H1 (cell line): ENCODE results near the gene TAF4. TPM values are rescaled to one million over a fixed set of nuclear protein-coding genes. Genes with fewer than 3 reads are reported as not detected.

ENCODE experiments used
- CTCF ChIA-PET: fragments of 300-600 bp; sonication (Branson Sonifier 250); formaldehyde crosslinking; loops from one replicate; lab custom pipeline; 2021; ENCODE audit not compliant: partially characterized antibody; lab: Charles Lee
- POLR2A ChIA-PET: fragments of 300-600 bp; sonication (Branson Sonifier 250); formaldehyde crosslinking; loops from one replicate; lab custom pipeline; 2021; ENCODE audit warnings: inconsistent platforms; ENCODE audit not compliant: partially characterized antibody; lab: Charles Lee
- DNase-seq, 2 experiments: peaks; one replicate each; pipeline versions ENCODE4 v3.0.0 to v3.0.0-alpha.2; 2010 to 2022; ENCODE audit warnings: low spot score in 2 of 2, low read depth in 1 of 2, mixed read lengths in 1 of 2
- FAIRE-seq: peaks from 2 replicates; lab custom pipeline; 2011; peaks lifted over from hg19 to GRCh38; lab: Jason Lieb, UNC
- H2AFZ ChIP-seq: 2 replicates; pipeline ENCODE4 v1.8.1; 2012; ENCODE audit warnings: low read length, inconsistent platforms
- H2AK5ac ChIP-seq: 2 replicates; pipeline ENCODE4 v1.6.1; 2013; ENCODE audit warnings: low read depth, low read length
- H2BK120ac ChIP-seq: replicated peaks from 2 replicates; pipeline ENCODE3; 2013; ENCODE audit warnings: low read depth, low read length, inconsistent platforms
- H2BK12ac ChIP-seq: 2 replicates; pipeline ENCODE4 v1.6.1; 2013; ENCODE audit warnings: low read depth, low read length
- H2BK15ac ChIP-seq: 2 replicates; pipeline ENCODE4 v1.6.1; 2013; ENCODE audit warnings: low read length
- H2BK20ac ChIP-seq: 2 replicates; pipeline ENCODE4 v1.6.1; 2013; ENCODE audit warnings: low read length
- H2BK5ac ChIP-seq: 2 replicates; pipeline ENCODE4 v1.6.1; 2013; ENCODE audit warnings: low read depth, low read length
- H3K14ac ChIP-seq: 2 replicates; pipeline ENCODE4 v1.6.1; 2013; ENCODE audit warnings: inconsistent platforms; ENCODE audit not compliant: insufficient read length
- H3K18ac ChIP-seq: 2 replicates; pipeline ENCODE4 v1.6.1; 2013; ENCODE audit warnings: low read length; ENCODE audit errors: extremely low read depth
- H3K23ac ChIP-seq: 2 replicates; pipeline ENCODE4 v1.6.1; 2013; ENCODE audit warnings: inconsistent platforms; ENCODE audit not compliant: insufficient read length
- H3K23me2 ChIP-seq: 2 replicates; pipeline ENCODE4 v1.6.1; 2013; ENCODE audit warnings: low read depth, low read length
- H3K27ac ChIP-seq: 2 replicates; pipeline ENCODE4 v1.6.1; 2011; ENCODE audit warnings: low read depth, low read length, inconsistent platforms
- H3K27me3 ChIP-seq, 4 experiments: replicated peaks in 1 of 4; 1 replicate in 1 of 4; 2 replicates in 3 of 4; pipeline versions ENCODE4 v1.6.1 to v1.8.1; 2011 to 2013; ENCODE audit warnings: low read length in 3 of 4, mild to moderate bottlenecking in 3 of 4, inconsistent platforms in 2 of 4, mixed read lengths in 2 of 4, moderate library complexity in 1 of 4; ENCODE audit not compliant: control insufficient read depth in 3 of 4, insufficient read depth in 3 of 4; ENCODE audit errors: extremely low read depth in 1 of 4
- H3K36me3 ChIP-seq, 4 experiments: 2 replicates each; pipeline versions ENCODE4 v1.6.1 to v1.8.1; 2011 to 2013; ENCODE audit warnings: mild to moderate bottlenecking in 4 of 4, low read length in 3 of 4, moderate library complexity in 2 of 4, control low read depth in 1 of 4, inconsistent platforms in 1 of 4; ENCODE audit not compliant: insufficient read depth in 4 of 4, control insufficient read depth in 2 of 4
- H3K4ac ChIP-seq: replicated peaks from 2 replicates; pipeline ENCODE3; 2013; ENCODE audit warnings: low read length, low read depth, mixed read lengths, inconsistent platforms; ENCODE audit not compliant: insufficient read length
- H3K4me1 ChIP-seq, 4 experiments: replicated peaks in 1 of 4; 1 replicate in 1 of 4; 2 replicates in 3 of 4; pipeline versions ENCODE4 v1.6.1 to v1.8.1; 2011 to 2013; ENCODE audit warnings: low read length in 3 of 4, inconsistent platforms in 2 of 4, mixed read lengths in 1 of 4; ENCODE audit not compliant: insufficient read depth in 4 of 4, control insufficient read depth in 3 of 4
- H3K4me2 ChIP-seq, 2 experiments: 2 replicates each; pipeline versions ENCODE4 v1.6.1 to v1.8.1; 2011 to 2013; ENCODE audit warnings: low read depth in 2 of 2, low read length in 2 of 2, control low read depth in 1 of 2, inconsistent platforms in 1 of 2, mild to moderate bottlenecking in 1 of 2; ENCODE audit not compliant: insufficient read depth in 1 of 2
- H3K4me3 ChIP-seq, 4 experiments: fragments of 200-600, 300-600 bp in 1 of 4; sonication (generic), shearing (Covaris generic), sonication (Bioruptor Twin) in 1 of 4; 2 replicates each; pipeline versions ENCODE4 v1.5.1 to v1.8.1; 2011 to 2016; ENCODE audit warnings: low read length in 4 of 4, low read depth in 3 of 4, control low read depth in 2 of 4, inconsistent platforms in 2 of 4, mild to moderate bottlenecking in 2 of 4, mixed read lengths in 1 of 4, moderate library complexity in 1 of 4; ENCODE audit not compliant: insufficient read depth in 2 of 4; ENCODE audit errors: extremely low read depth in 1 of 4
- H3K56ac ChIP-seq: replicated peaks from 2 replicates; pipeline ENCODE3; 2013; ENCODE audit warnings: low read depth, mild to moderate bottlenecking, mixed read lengths, low read length, inconsistent platforms; ENCODE audit not compliant: insufficient read length
- H3K79me1 ChIP-seq: 2 replicates; pipeline ENCODE4 v1.6.1; 2013; ENCODE audit warnings: low read depth, low read length, control low read depth
- H3K79me2 ChIP-seq, 2 experiments: 2 replicates each; pipeline versions ENCODE4 v1.6.1 to v1.8.1; 2012 to 2013; ENCODE audit warnings: low read length in 2 of 2, mild to moderate bottlenecking in 2 of 2, inconsistent platforms in 1 of 2; ENCODE audit not compliant: insufficient read depth in 2 of 2, control insufficient read depth in 1 of 2
- H3K9ac ChIP-seq, 4 experiments: replicated peaks in 1 of 4; 1 replicate in 1 of 4; 2 replicates in 3 of 4; pipeline versions ENCODE4 v1.6.1 to v1.8.1; 2011 to 2013; ENCODE audit warnings: low read depth in 3 of 4, low read length in 3 of 4, control low read depth in 2 of 4, mild to moderate bottlenecking in 2 of 4, moderate library complexity in 2 of 4, inconsistent platforms in 1 of 4; ENCODE audit errors: extremely low read depth in 1 of 4
- H3K9me3 ChIP-seq, 2 experiments: 2 replicates each; pipeline versions ENCODE4 v1.6.1 to v1.8.1; 2012 to 2013; ENCODE audit warnings: mild to moderate bottlenecking in 2 of 2, moderate library complexity in 2 of 2, control low read depth in 1 of 2, inconsistent platforms in 1 of 2, low read depth in 1 of 2, low read length in 1 of 2, mixed read lengths in 1 of 2; ENCODE audit not compliant: insufficient read depth in 2 of 2
- H4K20me1 ChIP-seq, 2 experiments: replicated peaks in 1 of 2; 2 replicates each; pipeline versions ENCODE3 to v1.8.1; 2011 to 2013; ENCODE audit warnings: inconsistent platforms in 2 of 2, low read length in 2 of 2, mild to moderate bottlenecking in 1 of 2; ENCODE audit not compliant: insufficient read depth in 2 of 2, control insufficient read depth in 1 of 2
- H4K5ac ChIP-seq: 2 replicates; pipeline ENCODE4 v1.6.1; 2013; ENCODE audit warnings: low read length, low read depth, mixed read lengths, inconsistent platforms; ENCODE audit not compliant: insufficient read length
- H4K8ac ChIP-seq: 2 replicates; pipeline ENCODE4 v1.8.0; 2013; ENCODE audit warnings: mild to moderate bottlenecking, moderate library complexity, low read length, inconsistent platforms; ENCODE audit not compliant: insufficient read depth; ENCODE audit errors: extremely low read depth
- H4K91ac ChIP-seq: replicated peaks from 2 replicates; pipeline ENCODE3; 2013; ENCODE audit warnings: low read length, mixed read lengths, inconsistent platforms; ENCODE audit not compliant: insufficient read length
- CHD1 ChIP-seq: IDR thresholded peaks from 2 replicates; pipeline ENCODE4 v1.6.1; 2012; ENCODE audit warnings: low read depth, low read length, improper control_type of control experiment
- HDAC2 ChIP-seq, 2 experiments: fragments of 300-600 bp in 1 of 2; sonication (generic) in 1 of 2; IDR thresholded peaks; 2 replicates each; pipeline ENCODE4 v1.6.1; 2011 to 2012; ENCODE audit warnings: low read depth in 2 of 2, low read length in 2 of 2, mild to moderate bottlenecking in 2 of 2, moderate library complexity in 2 of 2, borderline replicate concordance in 1 of 2, inconsistent platforms in 1 of 2
- KDM1A ChIP-seq: fragments of 200-600, 300-600 bp; sonication (generic); IDR thresholded peaks from 2 replicates; pipeline ENCODE4 v1.7.1; 2016; ENCODE audit warnings: mild to moderate bottlenecking, low read length, borderline replicate concordance
- SP4 ChIP-seq: IDR thresholded peaks from 2 replicates; pipeline ENCODE4 v1.6.1; 2012; ENCODE audit warnings: low read length, inconsistent platforms
- SRF ChIP-seq: IDR thresholded peaks from 2 replicates; pipeline ENCODE4 v1.6.1; 2011; ENCODE audit warnings: mild to moderate bottlenecking, low read depth, low read length, moderate library complexity
- SUZ12 ChIP-seq: fragments of 200-600 bp; sonication (generic); IDR thresholded peaks from 2 replicates; pipeline ENCODE4 v1.6.1; 2012; ENCODE audit warnings: mild to moderate bottlenecking, inconsistent platforms, low read length, moderate library complexity, mixed read lengths
- TCF12 ChIP-seq: IDR thresholded peaks from 2 replicates; pipeline ENCODE4 v1.6.1; 2011; ENCODE audit warnings: low read depth, mild to moderate bottlenecking, low read length
- USF2 ChIP-seq: IDR thresholded peaks from 2 replicates; pipeline ENCODE4 v1.6.1; 2011; ENCODE audit warnings: low read length, improper control_type of control experiment
- ZNF274 ChIP-seq: IDR thresholded peaks from 2 replicates; pipeline ENCODE4 v1.7.0; 2012; ENCODE audit warnings: low read length, borderline replicate concordance; ENCODE audit errors: extremely low read depth
- WGBS, 2 experiments: shearing (Covaris generic) in 1 of 2; methylation state at CpG; one replicate each; pipeline versions ENCODE4 v1.1.6 to v1.1.7; 2013 to 2015; ENCODE audit warnings: low lambda C conversion rate in 2 of 2, mixed read lengths in 2 of 2, inconsistent platforms in 1 of 2, low coverage in 1 of 2, missing lambda C conversion rate in 1 of 2; ENCODE audit not compliant: insufficient replicate concordance in 2 of 2, insufficient coverage in 1 of 2, insufficient read length in 1 of 2; ENCODE audit errors: extremely low coverage in 1 of 2, missing lambda C conversion rate in 1 of 2; 5-methylcytosine and 5-hydroxymethylcytosine counted together
- polyA plus RNA-seq, 7 experiments: library from polyadenylated mRNA; depleted of rRNA in 3 of 7; stranded (reverse) in 5 of 7; unstranded in 2 of 7; fragments of >200 nt in 5 of 7; fragments of 200-250 nt in 2 of 7; gene quantifications; 1 replicate in 5 of 7; 2 replicates in 1 of 7; 4 replicates in 1 of 7; pipeline versions ENCODE4 v1.2.1 to v1.2.3, GENCODE V29; 2011 to 2013; ENCODE audit warnings: missing spikeins in 2 of 7, mixed read lengths in 2 of 7
- total RNA-seq: library from RNA; stranded (reverse); fragmentation: NEBNext Ultra II Directional; extraction: Animal tissue kit (Norgen Biotek cat#: 25700); gene quantifications from 2 replicates; pipeline ENCODE4 v1.2.1, GENCODE V29; 2021

Gene TAF4
- total and polyA plus RNA-seq, 2 of the 8 experiments (the other 6 are each of a cell fraction or from before 2014, with no cell fraction given): 16.0 to 30.1 TPM

GRCh38 chr20:61930776-61931475 is 134.8 kb downstream of the TAF4 start:
- WGBS, 2 experiments: 94% methylated on average over 22 of the region's 28 CpGs; no CpG with 5 or more reads in 1 of the 2 experiments
- H4K20me1 ChIP-seq: peaks cover 0 to 3% of the 10 kb centered on the region in 2 experiments
- H2AK5ac ChIP-seq: no peak overlapping the region
- H3K23ac ChIP-seq: no peak overlapping the region
- no peak overlapping the region for H3K14ac ChIP-seq
- DNase-seq: peak in 1 of 2 experiments; percentile 28
- H2BK120ac ChIP-seq: no peak overlapping the region
- H3K27ac ChIP-seq: no peak overlapping the region
- no peaks in the 10 kb centered on the region for H3K23me2 ChIP-seq
- H3K79me2 ChIP-seq: no peaks in the 10 kb centered on the region
- no peak overlapping the region for H3K9ac ChIP-seq
- CTCF ChIA-PET: no interaction called here
- no peaks in the 10 kb centered on the region for H3K79me1 ChIP-seq
- no peak overlapping the region for H3K56ac ChIP-seq
- no peak overlapping the region for H4K8ac ChIP-seq
- FAIRE-seq: no peak
- no peak overlapping the region for H4K91ac ChIP-seq
- no peak overlapping the region for H4K5ac ChIP-seq
- no peaks in the 10 kb centered on the region; a peak in 1 of 4 replicates for H3K9me3 ChIP-seq
- no peak overlapping the region for H2BK5ac ChIP-seq
- no peak overlapping the region for H3K4ac ChIP-seq
- peaks cover 0 to 16% (median 5%) of the 10 kb centered on the region in 4 experiments; a peak in 3 of 7 replicates for H3K4me1 ChIP-seq
- no peak overlapping the region for H3K18ac ChIP-seq
- no peak overlapping the region for H2AFZ ChIP-seq
- H2BK20ac ChIP-seq: no peak overlapping the region
- H3K4me2 ChIP-seq: no peak overlapping the region
- H3K27me3 ChIP-seq: no peaks in the 10 kb centered on the region
- H3K4me3 ChIP-seq: no peak overlapping the region
- POLR2A ChIA-PET: no interaction called here
- no peaks in the 10 kb centered on the region; a peak in 1 of 8 replicates for H3K36me3 ChIP-seq
- no peak for TF ChIP-seq ZNF274
- no peak for TF ChIP-seq TCF12
- TF ChIP-seq CHD1: no peak
- no peak for TF ChIP-seq KDM1A
- no peak for TF ChIP-seq HDAC2 (IDR thresholded peaks at IDR 0.05; ENCODE audit: borderline replicate concordance in 1 of 2, low read depth in 2 of 2, low read length in 2 of 2)
- no peak for TF ChIP-seq USF2
- TF ChIP-seq SUZ12: no peak
- no peak for TF ChIP-seq SP4
- TF ChIP-seq SRF: no peak
- H2BK12ac ChIP-seq: no peak overlapping the region
- no peak overlapping the region; the same call in 1 of the 2 replicates for H2BK15ac ChIP-seq
